ENCODE measurements around the gene FNDC5.

Gene FNDC5

DNA sequence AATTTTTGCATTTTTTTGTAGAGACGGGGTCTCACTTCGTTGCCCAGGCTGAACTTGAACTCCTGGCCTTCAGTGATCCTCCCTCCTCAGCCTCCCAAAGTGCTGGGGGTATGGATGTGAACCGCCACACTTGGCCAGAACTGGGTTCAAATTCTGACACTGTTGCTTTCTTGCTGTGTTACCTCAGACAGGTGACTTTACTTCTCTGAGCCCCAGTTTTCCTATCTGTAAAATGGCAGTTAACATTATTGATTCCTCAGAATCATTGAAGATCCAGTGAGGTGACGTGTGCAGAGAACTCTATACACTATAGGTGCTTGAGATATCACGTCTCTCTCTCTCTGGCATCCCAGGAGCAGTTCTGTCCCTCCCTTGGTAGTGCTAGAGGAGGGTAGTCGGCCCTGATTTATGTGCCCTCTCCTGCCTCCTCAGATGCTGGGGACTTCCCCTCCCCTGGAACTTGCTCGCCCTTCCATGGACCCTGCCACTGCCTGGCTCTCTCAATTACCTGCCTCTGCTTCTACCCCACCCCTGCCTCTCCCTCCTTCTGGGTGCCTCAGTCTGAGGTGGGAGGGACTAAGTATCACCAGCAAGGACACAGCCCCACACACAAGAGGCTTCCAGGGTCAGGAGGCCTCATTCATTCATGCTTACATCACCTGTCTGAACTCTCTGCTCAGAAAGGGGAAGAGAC, 12.8 kb upstream of the FNDC5 start:
- DNase-seq, result no peak

- no peak for DNase-seq
These were observed 11.4 kb upstream of the FNDC5 start for GRCh38 chr1:32881871-32882850.

DNA sequence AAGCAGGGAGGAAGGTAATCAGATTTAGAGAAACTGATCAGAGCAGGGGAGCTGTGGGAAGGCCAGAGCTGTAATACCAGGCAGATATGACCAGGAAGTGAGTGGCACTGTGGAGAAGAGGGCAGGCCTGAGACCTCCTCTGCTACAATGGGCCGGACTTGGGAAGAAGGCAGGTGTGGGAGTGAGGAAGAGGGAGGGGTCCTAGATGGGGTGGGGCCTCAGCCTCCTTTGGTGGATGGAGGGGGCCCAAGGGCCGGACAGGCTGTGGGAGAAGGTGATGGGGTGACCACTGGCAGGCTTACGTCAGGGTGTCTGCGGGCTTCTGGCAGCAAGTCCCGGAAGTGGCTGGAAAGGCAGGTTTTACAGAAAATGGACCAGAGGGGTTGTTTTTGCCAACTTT, 10.6 kb upstream of the FNDC5 start:
- DNase-seq, result no peak

DNA sequence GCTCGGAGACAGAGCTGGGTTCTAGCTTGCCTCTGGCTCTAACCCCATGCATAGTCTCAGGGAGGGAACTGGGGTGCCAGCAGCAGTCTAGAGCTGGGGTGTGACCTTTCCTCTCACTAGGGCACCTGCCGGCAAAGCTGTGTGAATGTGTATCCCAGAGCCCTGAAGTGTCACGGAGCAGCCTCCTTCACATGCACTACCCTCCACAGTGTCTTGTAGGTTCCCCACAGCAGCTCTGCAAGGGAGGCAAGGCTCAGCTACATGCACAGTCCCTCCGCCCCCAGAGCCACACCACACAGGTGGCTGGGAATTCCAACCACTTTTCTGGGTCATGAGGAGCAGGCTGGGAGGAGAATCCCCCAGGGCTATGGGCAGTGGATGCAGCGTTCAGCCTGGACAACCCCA, 7.9 kb upstream of the FNDC5 start:
- no peak for DNase-seq

GRCh38 chr1:32878183-32878582, 7.5 kb upstream of the FNDC5 start:
- no peak for DNase-seq

- DNase-seq, result no peak
These were observed 6.7 kb upstream of the FNDC5 start for GRCh38 chr1:32877211-32878110.

GRCh38 chr1:32876341-32877210, 5.9 kb upstream of the FNDC5 start:
- no peak for DNase-seq

- no peak for DNase-seq
These were observed 4.4 kb upstream of the FNDC5 start for GRCh38 chr1:32874860-32875752.

DNA sequence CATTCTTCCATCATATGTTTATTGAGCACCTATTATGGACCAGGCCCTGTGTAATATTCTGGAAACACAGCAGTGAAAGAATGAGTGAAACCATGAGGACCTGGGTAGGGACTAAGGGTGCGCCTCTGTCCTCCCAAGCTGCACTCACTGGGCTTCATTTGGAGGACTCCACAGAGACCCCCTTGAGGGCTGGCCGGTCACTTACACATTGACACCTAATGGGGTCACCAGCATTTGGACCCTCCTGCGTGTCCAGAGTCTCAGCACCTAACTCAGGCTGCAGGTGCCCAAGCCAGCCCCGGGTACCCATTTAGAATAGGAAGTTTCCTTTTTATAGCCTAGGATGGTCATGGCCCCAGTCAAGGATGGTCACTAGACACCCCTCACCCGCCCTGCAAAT, 2.8 kb upstream of the FNDC5 start:
- no peak for DNase-seq

DNA sequence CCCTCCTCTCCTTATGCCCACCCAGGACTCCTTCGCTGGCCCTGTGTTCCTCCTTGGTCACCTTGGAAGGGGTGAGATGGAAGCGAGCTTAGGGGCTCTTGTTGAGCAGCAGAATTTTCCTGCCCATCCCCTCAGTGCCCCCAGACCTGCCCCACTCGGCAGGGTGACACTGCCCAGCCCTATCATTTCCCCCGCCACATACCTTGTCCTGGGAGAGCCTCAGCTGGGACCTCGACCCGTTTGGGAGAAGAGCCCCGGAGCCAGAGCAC, 1.4 kb upstream of the FNDC5 start:
- no peak for DNase-seq

DNA sequence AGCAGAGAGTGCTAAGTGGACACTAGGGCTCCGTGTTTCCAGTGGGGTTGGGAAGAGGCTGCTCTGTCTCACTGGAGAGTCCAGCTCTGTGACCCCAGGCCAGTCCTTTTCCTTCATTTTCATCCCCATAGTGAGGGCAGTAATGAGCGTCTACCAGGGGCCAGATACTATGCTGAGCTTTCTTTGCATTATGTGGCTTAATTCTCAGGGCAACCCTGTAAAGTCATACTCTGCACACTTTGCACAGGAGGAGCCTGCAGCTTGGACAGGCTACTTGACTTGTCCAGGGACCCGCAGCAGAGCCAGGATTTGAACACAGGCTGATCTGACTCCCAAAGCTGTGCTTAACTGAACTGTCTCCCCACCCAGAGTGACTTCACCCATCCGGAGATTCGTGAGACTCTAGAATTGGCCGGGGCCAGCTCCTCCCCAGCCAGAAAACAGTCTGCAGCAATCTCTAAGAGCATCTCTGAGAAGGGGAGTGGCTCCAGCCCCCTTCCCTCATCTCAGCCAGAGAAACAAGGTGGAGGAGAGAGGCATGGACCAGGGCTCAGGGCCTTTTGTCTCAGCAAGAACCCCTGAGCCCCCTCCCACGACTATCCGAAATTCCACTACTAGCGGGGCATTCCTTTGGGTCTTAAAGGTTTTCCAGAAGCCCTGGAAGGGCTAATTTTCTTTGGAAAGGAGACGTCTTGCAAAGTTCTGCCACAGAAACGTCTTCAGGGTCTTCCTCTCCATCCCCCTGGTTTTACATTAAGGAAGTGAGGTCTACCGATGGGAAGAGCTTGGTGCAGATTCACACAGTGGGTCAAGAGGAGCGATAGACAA, 866 bp upstream of the FNDC5 start:
- DNase-seq, result no peak

DNA sequence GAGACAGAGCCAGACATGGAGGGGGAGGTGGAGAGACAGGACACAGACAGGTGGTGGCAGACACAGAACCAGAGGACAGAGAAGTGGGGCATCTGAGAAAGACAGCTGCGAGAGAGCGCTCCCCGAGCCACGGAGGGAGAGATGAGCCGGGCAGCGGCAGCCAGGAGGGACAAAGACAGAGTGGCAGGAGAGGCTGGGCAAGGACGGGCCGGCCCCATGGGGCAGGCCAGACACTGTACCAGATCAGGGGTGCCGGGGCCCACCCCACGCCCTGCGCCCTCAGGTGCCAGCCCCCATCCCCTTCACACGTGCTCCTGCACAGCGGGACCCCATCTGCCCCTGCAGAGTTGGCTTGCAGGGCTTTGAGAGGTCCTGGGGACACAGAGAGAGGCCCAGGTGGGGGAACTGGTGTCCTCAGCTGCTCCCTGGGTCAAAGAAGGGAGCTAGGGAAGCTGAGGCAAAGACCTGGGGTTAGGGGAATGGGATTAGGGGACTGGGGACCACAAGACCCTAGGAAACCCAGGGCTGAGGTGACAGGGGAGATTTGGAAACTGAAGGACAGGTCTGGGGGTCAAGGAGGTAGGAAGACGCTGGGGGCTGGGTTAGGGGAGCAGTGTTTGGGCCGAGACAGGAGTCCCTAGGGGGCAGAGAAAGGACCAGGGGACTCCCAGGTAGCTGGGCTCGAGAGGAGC, 643 bp downstream of the FNDC5 start:
- no peak for DNase-seq

DNA sequence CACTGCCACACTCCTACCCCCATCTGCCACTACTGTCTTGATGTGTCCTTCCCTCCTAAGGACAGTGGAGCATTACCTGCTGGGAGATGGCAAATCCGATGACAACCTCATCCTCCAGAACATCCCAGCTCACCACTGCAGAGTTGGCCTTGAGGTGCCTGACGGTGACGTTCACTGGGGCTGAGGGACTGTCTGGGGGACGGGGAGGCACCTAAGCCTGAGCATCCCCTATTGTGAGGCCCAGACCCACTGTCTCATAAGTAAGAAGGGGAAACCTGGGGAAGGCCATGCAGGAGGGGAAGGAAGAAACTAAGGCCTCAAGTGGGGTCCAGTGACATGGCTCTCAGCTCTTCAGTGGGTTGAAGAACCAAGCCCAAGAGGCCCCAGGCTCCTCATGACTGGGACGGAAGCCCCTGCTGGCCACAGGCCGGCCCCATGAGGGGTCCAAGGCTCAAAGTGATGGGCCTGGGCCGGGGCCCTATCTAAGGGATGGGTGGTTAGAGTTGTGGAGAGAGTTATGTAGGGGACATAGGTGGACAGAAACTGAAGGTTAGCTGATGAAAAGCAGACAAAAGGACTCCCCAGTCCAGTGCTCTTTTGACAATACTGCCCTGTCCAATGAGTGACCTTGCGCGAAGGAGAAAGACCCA, 1.8 kb downstream of the FNDC5 start:
- no peak for DNase-seq

- DNase-seq, result no peak
These were observed 2.6 kb downstream of the FNDC5 start for GRCh38 chr1:32868085-32868484.

- DNase-seq, result no peak
These were observed 3.0 kb downstream of the FNDC5 start for GRCh38 chr1:32867671-32868070.

GRCh38 chr1:32867151-32867550, 3.6 kb downstream of the FNDC5 start:
- no peak for DNase-seq

GRCh38 chr1:32865639-32866405, 4.9 kb downstream of the FNDC5 start:
- DNase-seq, result no peak

DNA sequence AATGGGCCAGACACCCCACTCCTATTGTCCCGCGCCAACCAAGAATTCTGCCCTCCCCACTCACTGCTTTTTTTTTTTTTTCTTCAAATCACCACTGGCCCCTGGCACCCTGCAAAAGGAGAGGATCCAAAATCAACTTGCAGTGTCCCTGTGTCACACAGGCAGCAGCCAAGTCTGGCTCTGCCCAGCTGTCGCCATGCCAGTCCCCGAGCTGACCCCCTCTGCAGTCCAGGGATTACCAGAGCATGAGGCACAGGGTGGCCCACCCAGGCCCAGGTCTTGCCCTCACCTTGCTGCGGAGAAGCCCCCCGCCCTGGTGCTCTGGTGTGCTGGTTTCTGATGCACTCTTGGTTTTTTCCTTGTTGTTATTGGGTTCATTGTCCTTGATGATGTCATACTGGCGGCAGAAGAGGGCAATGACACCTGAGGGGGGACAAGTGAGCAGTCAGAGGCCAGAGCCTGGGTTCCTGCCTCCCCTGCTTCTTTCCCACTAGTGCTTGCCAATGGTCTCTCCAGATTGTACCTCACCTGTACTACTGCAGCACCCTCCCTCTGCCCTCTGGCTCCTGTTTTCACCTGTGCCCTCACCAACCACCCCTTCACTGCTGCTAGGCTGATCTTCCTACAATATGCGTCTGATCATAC, 6.2 kb downstream of the FNDC5 start:
- no peak for DNase-seq

Measured in SHP77 treated with DMSO at 0.1 percent for 48 hours (cell line).